IMR-90 (cell line): ENCODE data around the gene ARSA. TPM values are rescaled to one million over a fixed set of nuclear protein-coding genes. Genes with fewer than 3 reads are reported as not detected.

Source experiments
- ATAC-seq: fragments of 200-7000 bp; cut with Tn5 transposase; 2 replicates; pipeline ENCODE4 v1.9.1; 2020; ENCODE audit warnings: low read depth, mild to moderate bottlenecking, moderate library complexity
- BruUV-seq: library from RNA; stranded (reverse); fragments of 400-500 nt; replicated peaks from 2 replicates; lab custom pipeline; 2021; lab: Mats Ljungman, UMichigan
- CTCF ChIA-PET: fragments of 300-600 bp; formaldehyde crosslinking; extraction: SDS; loops from one replicate; lab custom pipeline; 2021; ENCODE audit warnings: antibody characterized with exemption; lab: Yijun Ruan, JAX
- POLR2A ChIA-PET: fragments of 300-600 bp; sonication (Branson Sonifier 250); formaldehyde crosslinking; loops from one replicate; lab custom pipeline; 2022; ENCODE audit warnings: antibody characterized with exemption; ENCODE audit not compliant: unreplicated experiment; lab: Charles Lee
- DNase-seq: peaks from one replicate; pipeline ENCODE4 v3.0.0; 2013
- H2AFZ ChIP-seq: replicated peaks from 2 replicates; pipeline ENCODE3; 2013; ENCODE audit warnings: low read length, mild to moderate bottlenecking; ENCODE audit not compliant: poor library complexity
- H2AK5ac ChIP-seq: 2 replicates; pipeline ENCODE4 v1.6.1; 2013; ENCODE audit warnings: low read depth, low read length, inconsistent platforms
- H2AK9ac ChIP-seq: replicated peaks from 2 replicates; pipeline ENCODE3; 2013; ENCODE audit warnings: mild to moderate bottlenecking, low read depth, low read length, moderate library complexity; ENCODE audit not compliant: poor library complexity
- H2BK120ac ChIP-seq: 2 replicates; pipeline ENCODE4 v1.6.1; 2013; ENCODE audit warnings: low read depth, low read length, inconsistent platforms
- H2BK15ac ChIP-seq: 3 replicates; pipeline ENCODE4 v1.6.1; 2013; ENCODE audit warnings: low read depth, low read length, inconsistent platforms
- H2BK20ac ChIP-seq: 2 replicates; pipeline ENCODE4 v1.6.1; 2013; ENCODE audit warnings: low read depth, mild to moderate bottlenecking, inconsistent platforms, low read length, moderate library complexity
- H2BK5ac ChIP-seq: 2 replicates; pipeline ENCODE4 v1.6.1; 2013; ENCODE audit warnings: mild to moderate bottlenecking, low read depth, low read length, inconsistent platforms; ENCODE audit not compliant: poor library complexity, severe bottlenecking
- H3K14ac ChIP-seq: replicated peaks from 2 replicates; pipeline ENCODE4 v1.6.1; 2013; ENCODE audit warnings: low read depth, low read length, inconsistent platforms
- H3K18ac ChIP-seq: 2 replicates; pipeline ENCODE4 v1.6.1; 2013; ENCODE audit warnings: low read depth, low read length, control low read depth
- H3K23ac ChIP-seq: 2 replicates; pipeline ENCODE4 v1.6.1; 2013; ENCODE audit warnings: low read depth, low read length, inconsistent platforms
- H3K27ac ChIP-seq: 2 replicates; pipeline ENCODE4 v1.5.1; 2013; ENCODE audit warnings: mild to moderate bottlenecking, control low read depth, low read length; ENCODE audit not compliant: insufficient read depth
- H3K27me3 ChIP-seq: 2 replicates; pipeline ENCODE4 v1.6.1; 2013; ENCODE audit warnings: low read length; ENCODE audit not compliant: control insufficient read depth, insufficient read depth
- H3K36me3 ChIP-seq: 2 replicates; pipeline ENCODE4 v1.6.1; 2013; ENCODE audit warnings: low read length, mixed read lengths; ENCODE audit not compliant: control insufficient read depth, insufficient read depth
- H3K4ac ChIP-seq: 2 replicates; pipeline ENCODE4 v1.6.1; 2013; ENCODE audit warnings: low read depth, low read length, inconsistent platforms
- H3K4me1 ChIP-seq: 2 replicates; pipeline ENCODE4 v1.6.1; 2013; ENCODE audit warnings: low read length, mixed read lengths; ENCODE audit not compliant: control insufficient read depth, insufficient read depth
- H3K4me2 ChIP-seq: 2 replicates; pipeline ENCODE4 v1.6.1; 2013; ENCODE audit warnings: low read depth, mild to moderate bottlenecking, control low read depth, low read length, moderate library complexity
- H3K4me3 ChIP-seq: 2 replicates; pipeline ENCODE4 v1.5.1; 2013; ENCODE audit warnings: low read depth, mild to moderate bottlenecking, control low read depth, low read length, moderate library complexity; ENCODE audit not compliant: insufficient read depth
- H3K56ac ChIP-seq: 2 replicates; pipeline ENCODE4 v1.6.1; 2013; ENCODE audit warnings: low read length, inconsistent platforms; ENCODE audit not compliant: insufficient read depth; ENCODE audit errors: extremely low read depth
- H3K79me1 ChIP-seq, 2 experiments: 2 replicates each; pipeline ENCODE4 v1.6.1; 2013; ENCODE audit warnings: low read length in 2 of 2, inconsistent platforms in 1 of 2, low read depth in 1 of 2
- H3K9ac ChIP-seq: 2 replicates; pipeline ENCODE4 v1.6.1; 2013; ENCODE audit warnings: low read depth, low read length, control low read depth
- H3K9me1 ChIP-seq: 2 replicates; pipeline ENCODE4 v1.6.1; 2013; ENCODE audit warnings: low read length, inconsistent platforms; ENCODE audit not compliant: insufficient read depth
- H3K9me3 ChIP-seq: 2 replicates; pipeline ENCODE4 v1.6.1; 2013; ENCODE audit warnings: low read length; ENCODE audit not compliant: control insufficient read depth, insufficient read depth
- H4K20me1 ChIP-seq: 2 replicates; pipeline ENCODE4 v1.6.1; 2013; ENCODE audit warnings: low read length, inconsistent platforms; ENCODE audit not compliant: insufficient read depth
- H4K5ac ChIP-seq: 2 replicates; pipeline ENCODE4 v1.6.1; 2013; ENCODE audit warnings: mild to moderate bottlenecking, low read depth, low read length, control low read depth
- H4K8ac ChIP-seq, 2 experiments: 2 replicates each; pipeline ENCODE4 v1.6.1; 2013; ENCODE audit warnings: low read depth in 2 of 2, low read length in 2 of 2, control low read depth in 1 of 2, inconsistent platforms in 1 of 2
- H4K91ac ChIP-seq: 2 replicates; pipeline ENCODE4 v1.6.1; 2013; ENCODE audit warnings: low read depth, low read length, inconsistent platforms; ENCODE audit not compliant: insufficient read depth
- BHLHE40 ChIP-seq: fragments of 150-350 bp; IDR thresholded peaks from 2 replicates; pipeline ENCODE4 v1.6.1; 2016; ENCODE audit warnings: mild to moderate bottlenecking, low read depth, low read length
- CEBPB ChIP-seq: IDR thresholded peaks from 2 replicates; pipeline ENCODE4 v1.6.1; 2012; ENCODE audit warnings: low read depth, low read length, improper control_type of control experiment
- CHD1 ChIP-seq: IDR thresholded peaks from 2 replicates; pipeline ENCODE4 v1.6.1; 2012; ENCODE audit warnings: low read depth, low read length, improper control_type of control experiment
- FOS ChIP-seq: fragments of 150-350 bp; IDR thresholded peaks from 2 replicates; pipeline ENCODE4 v1.6.1; 2016; ENCODE audit warnings: low read depth, low read length
- MAFK ChIP-seq: IDR thresholded peaks from 2 replicates; pipeline ENCODE4 v1.6.1; 2012; ENCODE audit warnings: low read depth, low read length, improper control_type of control experiment
- MAZ ChIP-seq: IDR thresholded peaks from 2 replicates; pipeline ENCODE4 v1.6.1; 2012; ENCODE audit warnings: low read depth, mild to moderate bottlenecking, low read length, improper control_type of control experiment, moderate library complexity, borderline replicate concordance
- MXI1 ChIP-seq: IDR thresholded peaks from 2 replicates; pipeline ENCODE4 v1.6.1; 2012; ENCODE audit warnings: low read depth, mild to moderate bottlenecking, low read length, moderate library complexity, borderline replicate concordance
- NFE2L2 ChIP-seq: fragments of 150-350 bp; IDR thresholded peaks from 2 replicates; pipeline ENCODE4 v1.6.1; 2016; ENCODE audit warnings: low read depth, mild to moderate bottlenecking, low read length
- POLR2A ChIP-seq: IDR thresholded peaks from 2 replicates; pipeline ENCODE4 v1.6.1; 2012; ENCODE audit warnings: mild to moderate bottlenecking, low read depth, low read length
- RAD21 ChIP-seq: IDR thresholded peaks from 2 replicates; pipeline ENCODE4 v1.6.1; 2012; ENCODE audit warnings: low read length, improper control_type of control experiment
- RCOR1 ChIP-seq: IDR thresholded peaks from 2 replicates; pipeline ENCODE4 v1.6.1; 2012; ENCODE audit warnings: mild to moderate bottlenecking, low read length, improper control_type of control experiment; ENCODE audit not compliant: insufficient replicate concordance
- RFX5 ChIP-seq: IDR thresholded peaks from 2 replicates; pipeline ENCODE4 v1.8.0; 2012; ENCODE audit warnings: low read depth, mild to moderate bottlenecking, low read length, moderate library complexity
- SMC3 ChIP-seq: fragments of 150-350 bp; IDR thresholded peaks from 2 replicates; pipeline ENCODE4 v1.6.1; 2016; ENCODE audit warnings: low read depth, mild to moderate bottlenecking, antibody characterized with exemption, low read length, moderate library complexity
- WGBS, 2 experiments: methylation state at CpG; one replicate each; pipeline versions ENCODE4 v1.1.5 to v1.1.7; 2013; ENCODE audit warnings: missing lambda C conversion rate in 2 of 2; ENCODE audit not compliant: insufficient read length in 1 of 2; ENCODE audit errors: extremely low coverage in 2 of 2; 5-methylcytosine and 5-hydroxymethylcytosine counted together
- dilution Hi-C: fragments of 300-500 bp; cut with HindIII; formaldehyde crosslinking; loops from one replicate; pipeline ENCODE4 v1.14.3; 2018; ENCODE audit warnings: low sequenced_read_pairs; ENCODE audit not compliant: unreplicated experiment
- in situ Hi-C: fragments of 300-500 bp; cut with MboI; formaldehyde crosslinking; loops from 3 replicates; pipeline ENCODE4 v1.14.3; 2019; ENCODE audit warnings: low sequenced_read_pairs, inconsistent platforms, mixed read lengths
- intact Hi-C: fragments of 100-400 bp; cut with micrococcal nuclease; formaldehyde crosslinking; loops from 2 replicates; pipeline ENCODE4 v1.10.0; 2022
- polyA plus RNA-seq, 3 experiments: library from polyadenylated mRNA; depleted of rRNA; stranded (reverse); fragments of >200 nt; gene quantifications; 2 replicates each; pipeline ENCODE4 v1.2.3, GENCODE V29; 2012; ENCODE audit warnings: low replicate concordance in 1 of 3
- total RNA-seq: library from RNA; depleted of rRNA; stranded (reverse); fragments of >200 nt; gene quantifications from 2 replicates; pipeline ENCODE4 v1.2.3, GENCODE V29; 2012
- TF ChIP-seq, protein P1 (sequence below): fragments of 150-350 bp; IDR thresholded peaks from 2 replicates; pipeline ENCODE4 v1.6.1; 2016; ENCODE audit warnings: low read depth, mild to moderate bottlenecking, low read length, moderate library complexity, borderline replicate concordance
- TF ChIP-seq, protein P2 (sequence below): fragments of 150-350 bp; IDR thresholded peaks from 2 replicates; pipeline ENCODE4 v1.6.1; 2017; ENCODE audit warnings: mild to moderate bottlenecking, antibody characterized with exemption, low read length, low read depth
- TF ChIP-seq, protein P3 (sequence below): conservative IDR thresholded peaks from 2 replicates; pipeline ENCODE4 v1.5.1; 2012; ENCODE audit warnings: mild to moderate bottlenecking, low read depth, low read length, improper control_type of control experiment

ARSA gene
- total and polyA plus RNA-seq, 2 of the 4 experiments (the other 2 are of a cell fraction): 3.4 to 24.2 TPM

- no peak overlapping the region for H3K56ac ChIP-seq
- no peak overlapping the region for H3K4me2 ChIP-seq
- no peak overlapping the region for H2BK20ac ChIP-seq
- no peak overlapping the region for H3K14ac ChIP-seq
- TF ChIP-seq, protein P1, sequence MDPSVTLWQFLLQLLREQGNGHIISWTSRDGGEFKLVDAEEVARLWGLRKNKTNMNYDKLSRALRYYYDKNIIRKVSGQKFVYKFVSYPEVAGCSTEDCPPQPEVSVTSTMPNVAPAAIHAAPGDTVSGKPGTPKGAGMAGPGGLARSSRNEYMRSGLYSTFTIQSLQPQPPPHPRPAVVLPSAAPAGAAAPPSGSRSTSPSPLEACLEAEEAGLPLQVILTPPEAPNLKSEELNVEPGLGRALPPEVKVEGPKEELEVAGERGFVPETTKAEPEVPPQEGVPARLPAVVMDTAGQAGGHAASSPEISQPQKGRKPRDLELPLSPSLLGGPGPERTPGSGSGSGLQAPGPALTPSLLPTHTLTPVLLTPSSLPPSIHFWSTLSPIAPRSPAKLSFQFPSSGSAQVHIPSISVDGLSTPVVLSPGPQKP: no peak
- TF ChIP-seq MXI1 (no peak), RCOR1 (no peak), RFX5 (no peak), MAFK (no peak), FOS (no peak), RAD21 (no peak), CHD1 (no peak), SMC3 (no peak), CEBPB (no peak), POLR2A (no peak), NFE2L2 (no peak), MAZ (no peak), BHLHE40 (no peak)
- TF ChIP-seq, protein P2, sequence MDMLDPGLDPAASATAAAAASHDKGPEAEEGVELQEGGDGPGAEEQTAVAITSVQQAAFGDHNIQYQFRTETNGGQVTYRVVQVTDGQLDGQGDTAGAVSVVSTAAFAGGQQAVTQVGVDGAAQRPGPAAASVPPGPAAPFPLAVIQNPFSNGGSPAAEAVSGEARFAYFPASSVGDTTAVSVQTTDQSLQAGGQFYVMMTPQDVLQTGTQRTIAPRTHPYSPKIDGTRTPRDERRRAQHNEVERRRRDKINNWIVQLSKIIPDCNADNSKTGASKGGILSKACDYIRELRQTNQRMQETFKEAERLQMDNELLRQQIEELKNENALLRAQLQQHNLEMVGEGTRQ: no peak
- TF ChIP-seq, protein P3, sequence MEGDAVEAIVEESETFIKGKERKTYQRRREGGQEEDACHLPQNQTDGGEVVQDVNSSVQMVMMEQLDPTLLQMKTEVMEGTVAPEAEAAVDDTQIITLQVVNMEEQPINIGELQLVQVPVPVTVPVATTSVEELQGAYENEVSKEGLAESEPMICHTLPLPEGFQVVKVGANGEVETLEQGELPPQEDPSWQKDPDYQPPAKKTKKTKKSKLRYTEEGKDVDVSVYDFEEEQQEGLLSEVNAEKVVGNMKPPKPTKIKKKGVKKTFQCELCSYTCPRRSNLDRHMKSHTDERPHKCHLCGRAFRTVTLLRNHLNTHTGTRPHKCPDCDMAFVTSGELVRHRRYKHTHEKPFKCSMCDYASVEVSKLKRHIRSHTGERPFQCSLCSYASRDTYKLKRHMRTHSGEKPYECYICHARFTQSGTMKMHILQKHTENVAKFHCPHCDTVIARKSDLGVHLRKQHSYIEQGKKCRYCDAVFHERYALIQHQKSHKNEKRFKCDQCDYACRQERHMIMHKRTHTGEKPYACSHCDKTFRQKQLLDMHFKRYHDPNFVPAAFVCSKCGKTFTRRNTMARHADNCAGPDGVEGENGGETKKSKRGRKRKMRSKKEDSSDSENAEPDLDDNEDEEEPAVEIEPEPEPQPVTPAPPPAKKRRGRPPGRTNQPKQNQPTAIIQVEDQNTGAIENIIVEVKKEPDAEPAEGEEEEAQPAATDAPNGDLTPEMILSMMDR: no peak
- dilution Hi-C loops (no loop called here), in situ Hi-C loops (no loop called here), intact Hi-C loops (no loop called here)
- H3K9ac ChIP-seq: no peak overlapping the region
- no peak overlapping the region for H3K23ac ChIP-seq
- peaks cover 13% of the 10 kb centered on the region; the same call in 1 of the 2 replicates for H3K9me1 ChIP-seq
- H2AFZ ChIP-seq: no peak overlapping the region
- H4K8ac ChIP-seq: no peak overlapping the region
- H3K9me3 ChIP-seq: no peaks in the 10 kb centered on the region
- H4K20me1 ChIP-seq: no peaks in the 10 kb centered on the region; the same call in 1 of the 2 replicates
- H4K5ac ChIP-seq: no peak overlapping the region
- H3K27me3 ChIP-seq: 0 out of 2 replicates have a peak, but pooled peaks cover 2% of the 10 kb centered on the region
- ATAC-seq (no peak), DNase-seq (no peak)
- peaks cover 4% of the 10 kb centered on the region; the same call in 1 of the 2 replicates for H3K4me1 ChIP-seq
- no peak overlapping the region for H3K4ac ChIP-seq
- H3K27ac ChIP-seq: no peak overlapping the region
- ChIA-PET POLR2A (no interaction called here), CTCF (interaction anchor here (0.6 kb wide), 1 partner anchor 45 kb away, joined by 4 read pairs; no protein-coding TSS in a partner anchor)
- BruUV-seq: no TSS peak
- peaks cover 18 to 29% of the 10 kb centered on the region in 2 experiments for H3K79me1 ChIP-seq
- H4K91ac ChIP-seq: no peak overlapping the region
- H2AK9ac ChIP-seq: no peak overlapping the region
- no peak overlapping the region for H3K18ac ChIP-seq
- H2BK120ac ChIP-seq: no peak overlapping the region
- H3K36me3 ChIP-seq: peaks cover 4% of the 10 kb centered on the region; the same call in 1 of the 2 replicates
- H2BK5ac ChIP-seq: no peak overlapping the region
- no CpG with 5 or more reads among the region's 3 CpGs for WGBS, 2 experiments
- H2AK5ac ChIP-seq: no peak overlapping the region
- H3K4me3 ChIP-seq: no peak overlapping the region
- no peak overlapping the region for H2BK15ac ChIP-seq
These were observed 42.7 kb downstream of the ARSA start for GRCh38 chr22:50585238-50585637.
